Stimulated activated CD4-positive, alpha-beta T cell treated with anti-CD3 and anti-CD28 coated beads, Interleukin-1b, Interleukin-23, amount 100 ng/mL, for 48 hours (primary cell): ENCODE data around the gene ARHGAP8.
"Not testable (repeated sequence)": the region's sequence is repeated elsewhere in the genome, so short reads cannot be mapped to it uniquely, and the experiment has no call there.

Source experiments
- DNase-seq: peaks from one replicate; pipeline ENCODE4 v3.0.0-alpha.2; 2020

ARHGAP8 gene

DNA sequence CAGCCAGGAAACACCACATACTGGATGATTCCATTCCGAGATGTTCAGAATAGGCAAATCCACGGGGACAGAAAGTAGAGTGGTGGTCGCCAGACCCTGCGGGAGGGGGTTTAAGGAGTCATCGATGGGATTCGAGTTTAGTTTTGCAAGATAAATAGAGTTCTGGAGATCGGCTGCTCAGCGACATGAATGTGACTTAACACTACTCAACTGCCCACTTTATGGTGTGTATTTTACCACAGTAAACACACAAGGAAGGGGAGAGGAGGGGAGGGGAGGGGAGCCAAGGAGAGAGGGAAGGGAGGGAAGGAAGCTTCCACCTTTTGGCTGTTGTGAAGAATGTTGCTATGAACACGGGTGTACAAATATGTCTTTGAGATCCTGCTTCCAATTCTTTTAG lies 10.4 kb upstream of the ARHGAP8 start:
- DNase-seq: no peak

GRCh38 chr22:44743247-44743646 lies 9.1 kb upstream of the ARHGAP8 start:
- DNase-seq: no peak

GRCh38 chr22:44743804-44744211 lies 8.6 kb upstream of the ARHGAP8 start:
- DNase-seq: no peak

DNA sequence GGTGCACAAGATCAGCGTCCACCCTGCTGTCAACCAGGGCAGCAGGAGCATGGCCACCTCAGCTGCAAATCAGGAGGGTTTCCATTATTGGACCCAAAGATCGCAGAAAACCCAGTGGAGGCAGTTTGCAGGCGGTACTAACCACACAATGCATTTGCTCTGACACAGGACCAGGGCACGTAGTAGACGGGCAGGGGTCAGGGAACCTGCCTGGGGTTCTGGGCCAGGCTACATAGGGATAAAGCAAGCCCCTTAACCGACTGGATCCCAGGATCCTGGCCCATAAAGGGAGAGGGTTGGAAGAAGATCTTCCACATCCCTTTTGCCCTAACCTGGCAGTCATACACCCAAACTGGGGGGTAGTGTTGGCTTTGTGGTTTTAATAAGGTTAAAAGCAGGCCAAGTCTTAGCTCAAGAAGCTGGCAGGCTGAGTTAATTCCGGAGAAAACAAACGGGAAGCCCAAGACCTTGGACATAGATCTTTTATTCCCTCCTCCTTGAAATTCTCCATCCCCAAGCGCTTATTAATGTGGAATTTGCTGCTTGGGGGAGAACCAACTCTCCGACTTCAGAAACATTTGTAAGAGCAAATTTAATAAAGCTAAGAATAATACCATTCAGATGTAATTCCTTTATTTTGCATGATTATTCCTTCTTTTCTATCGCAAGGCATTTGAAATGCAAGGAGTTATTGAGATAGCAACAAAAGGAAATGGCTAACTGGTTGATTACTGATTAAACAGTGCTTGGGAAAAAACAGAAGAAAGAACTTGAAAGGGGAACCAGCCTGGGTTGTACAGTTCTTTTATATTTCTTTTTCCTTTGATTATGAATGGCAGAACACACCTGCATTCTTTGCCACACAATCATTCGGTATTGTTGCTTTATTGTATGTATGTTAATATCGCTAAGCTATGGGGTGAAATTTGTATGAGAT lies 6.3 kb upstream of the ARHGAP8 start:
- no peak for DNase-seq

DNA sequence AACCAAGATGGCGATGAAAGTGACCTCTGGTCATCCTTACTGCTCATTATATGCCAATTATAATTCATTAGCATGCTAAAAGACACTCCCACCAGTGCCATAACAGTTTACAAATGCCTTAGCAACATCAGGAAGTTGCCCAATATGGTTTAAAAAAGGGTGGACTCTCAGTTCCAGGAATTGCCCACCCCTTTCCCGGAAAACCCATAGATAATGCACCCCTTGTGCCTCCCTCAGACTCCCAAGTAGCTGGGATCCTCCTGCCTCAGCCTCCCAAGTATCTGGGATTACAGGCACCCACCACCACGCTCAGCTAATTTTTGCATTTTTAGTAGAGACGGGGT lies 4.6 kb upstream of the ARHGAP8 start:
- not testable (repeated sequence) for DNase-seq

DNA sequence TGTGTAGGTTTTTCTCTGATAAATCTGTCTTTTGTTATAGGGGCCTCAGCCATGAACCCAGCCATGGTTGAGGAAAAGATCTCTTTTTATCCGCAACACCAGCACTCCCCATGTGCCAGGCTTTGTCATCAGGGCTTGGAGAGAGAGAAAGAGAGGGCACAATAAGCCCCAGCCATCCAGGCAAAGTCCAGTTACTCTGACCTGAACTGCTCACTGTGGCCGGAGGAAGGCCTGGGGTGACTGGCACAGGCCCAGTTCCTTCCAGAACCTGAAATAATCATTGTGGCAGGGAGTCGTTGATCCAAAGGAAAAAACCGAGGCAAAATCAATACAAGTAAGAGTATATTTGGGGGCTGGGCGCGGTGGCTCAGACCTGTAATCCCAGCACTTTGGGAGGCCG lies 3.9 kb upstream of the ARHGAP8 start:
- no peak for DNase-seq

GRCh38 chr22:44750481-44750880 lies 1.9 kb upstream of the ARHGAP8 start:
- no peak for DNase-seq

DNA sequence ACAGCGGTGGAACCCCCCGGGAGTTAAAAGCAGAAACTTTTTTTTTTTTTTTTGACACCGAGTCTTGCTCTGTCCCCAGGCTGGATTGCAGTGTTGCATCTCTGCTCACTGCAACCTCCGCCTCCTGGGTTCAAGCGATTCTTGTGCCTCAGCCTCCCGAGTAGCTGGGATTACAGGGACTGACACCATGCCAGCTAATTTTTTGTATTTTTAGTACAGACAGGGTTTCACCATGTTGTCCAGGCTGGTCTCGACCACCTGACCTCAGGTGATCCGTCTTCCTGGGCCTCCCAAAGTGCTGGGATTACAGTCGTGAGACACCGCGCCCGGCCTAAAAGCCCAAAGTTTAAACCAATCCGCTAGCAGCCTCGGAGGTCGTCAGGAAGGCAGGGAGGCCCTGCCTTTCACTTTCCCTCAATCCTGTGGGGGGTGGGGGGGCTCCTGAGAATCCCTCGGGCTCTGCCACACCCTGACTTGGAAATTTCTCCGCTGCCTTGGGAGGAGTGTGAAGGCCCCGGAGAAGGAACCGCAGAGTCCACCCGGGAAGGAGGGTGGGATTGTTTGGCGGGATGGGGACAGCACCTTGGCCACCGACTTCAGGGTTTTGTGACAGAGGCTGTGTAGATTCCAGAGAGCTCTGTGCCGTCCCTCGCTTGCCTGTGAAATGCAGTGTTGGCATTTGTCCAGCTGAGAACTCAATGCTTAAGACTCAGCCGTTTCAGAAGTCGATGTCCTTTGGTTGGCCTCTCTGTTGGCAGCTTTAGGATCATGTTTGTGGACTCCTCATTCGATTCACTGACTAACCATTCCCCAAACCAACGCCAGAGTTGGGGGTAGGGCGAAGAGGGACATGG lies 1.0 kb downstream of the ARHGAP8 start:
- no peak for DNase-seq

- DNase-seq: no peak
These were observed 2.6 kb downstream of the ARHGAP8 start for GRCh38 chr22:44754998-44755397.

DNA sequence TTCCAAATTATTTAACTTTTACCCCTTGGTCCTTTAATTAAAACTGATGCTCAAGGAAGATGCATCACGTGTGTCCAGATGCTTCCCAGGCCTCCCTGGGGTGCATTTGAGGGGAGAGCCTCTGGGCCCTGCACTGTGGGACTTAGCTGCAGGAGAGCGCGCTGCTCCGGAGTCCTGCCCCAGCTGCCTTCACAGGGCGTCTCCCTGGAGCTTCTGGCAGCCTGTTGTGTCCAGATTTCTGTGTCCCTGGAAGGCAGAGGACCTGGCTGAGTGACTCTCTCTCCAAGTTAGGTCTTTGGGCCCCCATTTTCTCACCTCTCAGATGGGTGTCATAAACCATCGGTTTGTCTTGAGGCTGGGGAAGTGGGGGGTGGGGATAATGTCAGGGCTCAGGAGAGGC lies 3.0 kb downstream of the ARHGAP8 start:
- DNase-seq: no peak

GRCh38 chr22:44755956-44756361 lies 3.6 kb downstream of the ARHGAP8 start:
- DNase-seq: no peak

DNA sequence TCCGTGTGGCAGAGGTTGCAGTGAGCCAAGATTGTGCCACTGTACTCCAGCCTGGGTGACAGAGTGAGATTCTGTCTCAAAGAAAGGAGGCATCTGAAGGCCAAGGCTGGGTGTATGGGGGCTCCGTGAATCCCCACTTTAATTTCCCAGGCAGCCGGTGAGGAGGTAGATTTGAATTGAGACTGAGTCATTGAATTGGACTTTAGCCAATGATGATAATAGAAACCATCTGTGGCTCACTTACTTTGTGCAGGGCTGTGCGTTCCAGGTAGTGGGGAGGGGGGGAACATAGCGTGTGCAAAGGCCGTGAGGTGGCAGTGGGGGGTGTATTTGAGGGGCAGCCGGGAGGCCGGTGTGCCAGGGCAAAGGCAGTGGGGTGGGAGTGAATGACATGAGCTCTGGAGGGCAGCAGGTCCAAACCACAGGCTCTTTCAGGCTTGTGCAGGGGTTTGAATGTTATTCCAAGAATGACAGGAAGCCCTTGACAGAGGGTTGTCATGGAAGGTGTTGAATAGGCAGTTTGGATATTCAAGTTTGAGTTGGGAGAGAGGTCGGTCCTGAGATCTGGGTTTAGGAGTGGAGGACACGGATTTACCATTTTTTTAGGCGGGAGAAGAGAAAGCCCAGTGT lies 6.1 kb downstream of the ARHGAP8 start:
- DNase-seq: no peak

GRCh38 chr22:44759001-44759400 lies 6.6 kb downstream of the ARHGAP8 start:
- no peak for DNase-seq

DNA sequence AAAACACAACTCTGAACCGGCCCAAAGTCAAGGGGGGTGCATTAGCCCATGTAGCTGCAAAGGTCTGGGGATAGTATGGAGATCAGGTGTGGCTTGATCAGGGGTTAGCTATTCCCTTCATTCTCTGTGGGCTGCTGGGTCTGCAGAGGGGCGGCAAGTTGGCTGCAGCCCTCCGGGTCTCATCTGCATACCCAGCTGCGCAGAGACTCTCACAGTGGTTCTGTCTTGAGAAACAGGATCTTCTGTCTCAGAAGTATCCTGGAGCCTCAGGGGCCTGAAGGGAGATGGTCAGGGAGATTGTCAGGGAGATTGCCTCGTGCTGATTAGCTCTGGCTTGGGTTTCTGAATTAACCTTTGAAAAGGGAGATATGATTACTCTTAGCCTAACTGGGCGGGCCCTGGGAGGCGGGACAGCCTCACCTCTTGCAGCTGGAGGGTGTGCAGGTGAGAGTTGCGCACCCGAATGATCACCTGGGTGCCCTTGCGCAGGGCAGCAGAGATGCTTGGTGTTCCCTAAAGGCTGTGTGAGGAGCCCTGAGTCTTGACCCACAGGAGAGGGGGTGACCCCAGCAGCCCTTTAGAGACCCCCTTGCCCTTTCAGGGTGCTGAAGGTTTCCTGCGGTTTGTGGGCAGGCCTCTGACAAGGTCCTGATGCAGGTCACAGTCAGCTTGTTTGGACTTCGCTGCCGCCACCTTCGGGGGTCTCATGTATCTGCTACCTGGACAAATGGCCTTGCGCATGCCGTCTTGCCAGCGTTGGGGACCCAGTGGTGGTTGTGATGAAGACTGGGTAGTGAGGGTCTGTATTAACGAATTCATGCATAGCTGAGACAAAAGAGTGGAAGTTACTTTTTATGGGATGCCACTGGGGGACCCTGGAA lies 7.3 kb downstream of the ARHGAP8 start:
- no peak for DNase-seq

GRCh38 chr22:44760476-44760875 lies 8.1 kb downstream of the ARHGAP8 start:
- no peak for DNase-seq

GRCh38 chr22:44761025-44761424 lies 8.7 kb downstream of the ARHGAP8 start:
- no peak for DNase-seq

DNA sequence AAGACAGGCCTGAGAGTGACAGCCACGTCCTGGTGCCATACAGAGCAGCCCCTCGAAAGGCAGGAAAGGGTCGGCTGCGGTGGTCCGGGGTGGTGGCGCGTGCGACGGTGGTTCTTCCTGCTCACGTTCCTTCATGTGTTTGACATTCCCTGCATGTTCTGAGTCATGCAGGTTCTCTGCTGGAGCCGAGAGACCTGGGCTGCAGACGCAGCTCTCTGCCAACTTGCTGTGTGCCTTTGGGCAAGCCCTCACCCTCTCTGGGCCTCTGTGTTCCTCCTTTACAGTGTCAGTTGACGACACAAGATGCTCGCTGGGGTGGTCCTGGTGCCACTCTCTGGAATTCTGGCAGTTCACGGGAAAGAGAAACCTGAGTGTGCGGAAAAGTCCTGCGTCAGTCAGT lies 12.0 kb downstream of the ARHGAP8 start:
- DNase-seq: no peak

GRCh38 chr22:44764974-44765373 lies 12.6 kb downstream of the ARHGAP8 start:
- DNase-seq: no peak

DNA sequence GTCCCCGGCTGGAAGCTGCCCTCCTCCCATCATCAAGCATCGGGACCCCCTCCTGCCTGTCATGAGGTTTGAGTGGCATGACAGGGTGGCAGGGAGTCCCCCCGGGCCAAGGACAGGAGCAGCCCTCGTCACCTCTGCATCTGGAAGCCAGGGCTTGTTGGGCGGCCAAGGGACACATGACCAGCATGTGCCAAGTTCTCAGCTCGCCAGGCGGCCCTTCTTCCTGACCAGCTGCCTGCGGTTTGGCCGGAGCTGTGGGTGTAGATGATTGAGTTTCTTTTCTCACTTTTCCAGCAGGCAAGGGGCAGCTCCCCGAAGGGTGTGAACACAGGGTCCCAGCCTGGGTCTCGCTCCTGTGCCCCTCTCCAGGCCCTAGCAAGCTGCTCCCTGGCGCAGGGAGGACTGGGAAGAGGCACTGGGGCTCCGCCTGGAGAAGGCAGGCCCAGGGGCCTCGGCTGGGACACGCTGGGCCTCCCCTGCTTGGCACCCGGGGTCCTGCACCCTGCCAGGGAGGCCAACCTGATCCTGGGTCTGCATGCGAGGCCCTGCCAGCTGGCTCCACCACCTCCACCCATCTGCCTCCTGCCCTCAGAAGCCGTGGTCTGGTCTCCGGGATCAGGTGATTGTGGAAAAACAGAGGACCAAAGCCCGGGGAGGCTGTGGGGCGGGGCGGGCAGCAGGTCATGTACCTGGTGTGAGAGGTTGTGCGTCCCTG lies 13.4 kb downstream of the ARHGAP8 start:
- no peak for DNase-seq

- no peak for DNase-seq
These were observed 20.7 kb downstream of the ARHGAP8 start for GRCh38 chr22:44773082-44773481.

DNA sequence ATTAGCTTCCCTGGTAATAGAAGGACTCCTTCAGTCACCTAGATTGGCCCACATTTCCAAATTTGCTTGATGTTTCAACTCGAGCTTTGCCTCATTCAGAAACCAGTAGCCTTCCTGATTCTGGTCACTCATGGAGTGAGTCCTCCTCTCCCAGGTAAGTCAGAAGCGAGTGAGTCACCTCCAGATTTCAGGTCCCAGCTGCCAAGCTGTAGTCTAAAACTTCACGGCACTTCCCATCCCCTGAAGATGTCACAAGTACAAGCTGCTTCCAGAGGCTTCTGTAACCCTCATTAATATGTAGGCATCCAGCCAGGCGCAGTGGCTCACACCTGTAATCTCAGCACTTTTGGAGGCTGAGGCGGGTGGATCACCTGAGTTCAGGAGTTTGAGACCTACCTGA lies 23.5 kb downstream of the ARHGAP8 start:
- no peak for DNase-seq
